ENCODE results near the gene FAAP20.

- TF ChIP-seq JUN (IDR thresholded peaks at IDR 0.05; ENCODE audit: low read depth, low read length) (no peak), POLR2AphosphoS5 (IDR thresholded peaks at IDR 0.05; ENCODE audit: low read depth, low read length) (no peak), CTCF (IDR thresholded peaks at IDR 0.05; ENCODE audit: control extremely low read depth in 1 of 3, insufficient read depth in 1 of 3, low read depth in 1 of 3, low read length in 3 of 3) (no peak), CHD2 (IDR thresholded peaks at IDR 0.05; ENCODE audit: low read length) (no peak), EP300 (IDR thresholded peaks at IDR 0.05; ENCODE audit: borderline replicate concordance in 1 of 2, low read depth in 2 of 2, low read length in 2 of 2) (no peak), RAD21 (IDR thresholded peaks at IDR 0.05 in 1 of 2, conservative IDR thresholded peaks at IDR 0.05 in 1 of 2; ENCODE audit: low read depth in 2 of 2, low read length in 2 of 2) (no peak), EZH2 (IDR thresholded peaks at IDR 0.05; ENCODE audit: low read depth, low read length, severe bottlenecking) (no peak), SP1 (IDR thresholded peaks at IDR 0.05; ENCODE audit: low read depth, low read length) (no peak), RXRA (IDR thresholded peaks at IDR 0.05; ENCODE audit: insufficient read depth, low read depth, low read length) (no peak), FOSL1 (IDR thresholded peaks at IDR 0.05; ENCODE audit: insufficient read depth, low read depth, low read length) (no peak), POLR2A (IDR thresholded peaks at IDR 0.05; ENCODE audit: control extremely low read depth in 1 of 2, low read depth in 2 of 2, low read length in 2 of 2) (no peak), HDAC6 (IDR thresholded peaks at IDR 0.05; ENCODE audit: low read depth, low read length) (no peak), TCF12 (IDR thresholded peaks at IDR 0.05; ENCODE audit: low read depth, low read length) (no peak)
These were observed 15.6 kb upstream of the FAAP20 start for GRCh38 chr1:2210084-2210653.

All from H1 (cell line).